GM19452 (cell line): Measurements from ENCODE around the gene HEY2.
"Not testable (repeated sequence)": the region's sequence is repeated elsewhere in the genome, so short reads cannot be mapped to it uniquely, and the experiment has no call there.

Source experiments
- ATAC-seq: cut with Tn5 transposase; IDR thresholded peaks from one replicate; pipeline ENCODE4 v1.9.1; 2021; ENCODE audit not compliant: unreplicated experiment

HEY2 gene

DNA sequence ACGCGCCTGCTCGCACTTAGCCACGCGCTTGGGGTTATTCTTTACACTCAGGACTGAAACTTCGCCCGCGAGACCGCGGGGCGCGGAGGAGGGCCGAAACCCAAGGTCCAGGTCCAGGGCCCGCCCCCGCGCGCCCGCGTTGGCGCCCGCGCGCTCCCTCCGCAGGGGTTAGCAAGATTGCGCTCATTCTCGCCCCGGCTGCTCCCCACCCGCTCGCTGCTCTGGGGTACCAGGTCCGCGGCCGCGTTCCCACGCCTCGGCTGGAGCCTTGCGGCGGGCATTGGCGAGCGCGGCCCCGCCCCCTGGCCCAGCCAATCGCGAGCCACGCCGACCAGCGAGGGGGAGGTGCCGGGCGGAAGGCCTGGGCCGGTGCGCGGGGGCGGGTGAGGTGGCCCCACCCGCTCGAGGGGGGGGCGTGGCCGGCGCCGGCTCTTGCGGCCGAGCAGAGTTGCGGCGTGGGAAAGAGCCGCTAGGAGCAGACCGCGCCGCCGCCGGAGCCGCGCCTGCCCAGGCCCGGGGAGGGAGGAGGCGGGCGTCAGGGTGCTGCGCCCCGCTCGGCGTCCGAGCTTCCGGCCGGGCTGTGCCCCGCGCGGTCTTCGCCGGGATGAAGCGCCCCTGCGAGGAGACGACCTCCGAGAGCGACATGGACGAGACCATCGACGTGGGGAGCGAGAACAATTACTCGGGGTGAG is at the start of gene HEY2:
TSS of gene HEY2 (plus strand) at position 460 of the 692 bp plus-strand sequence. CDS start at position 605, 145 bp downstream.
- ATAC-seq, result peak; percentile 85

DNA sequence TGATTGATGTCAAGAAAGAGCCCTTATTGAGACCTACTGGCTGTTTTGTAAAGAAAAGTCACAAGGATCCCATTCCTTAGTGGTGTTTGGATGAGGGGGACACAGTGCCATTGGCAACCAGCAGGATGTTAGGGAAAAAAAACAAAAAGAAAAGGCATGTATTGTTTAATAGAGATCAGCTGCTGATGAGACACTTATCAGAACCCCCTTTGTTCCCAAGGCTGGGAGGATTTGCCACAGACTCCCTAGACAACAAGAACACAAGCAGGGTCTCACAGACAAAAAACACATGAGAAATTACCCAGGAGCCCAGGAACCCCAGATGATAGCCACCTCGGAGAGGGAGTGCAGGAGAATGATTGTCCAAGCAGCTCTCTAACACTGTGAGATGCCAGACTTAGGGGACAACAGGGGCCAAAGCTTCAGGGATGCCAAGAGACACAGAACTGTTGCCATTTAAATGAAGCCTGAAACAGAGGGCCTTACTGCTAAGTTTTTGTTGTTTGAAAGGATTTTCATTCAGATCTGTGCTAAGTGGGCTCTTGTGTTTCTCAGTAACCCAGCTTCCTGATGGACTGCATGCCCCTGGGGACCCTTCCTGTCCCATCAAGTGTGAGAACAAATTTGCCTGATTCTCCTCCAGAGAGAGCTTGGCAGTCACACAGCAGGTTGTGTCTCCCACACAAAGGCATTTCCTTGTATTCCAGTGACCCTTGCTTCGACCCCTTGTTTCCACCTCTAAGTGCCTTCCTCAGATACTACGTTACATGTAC is 48.7 kb upstream of the HEY2 start:
- no peak for ATAC-seq

DNA sequence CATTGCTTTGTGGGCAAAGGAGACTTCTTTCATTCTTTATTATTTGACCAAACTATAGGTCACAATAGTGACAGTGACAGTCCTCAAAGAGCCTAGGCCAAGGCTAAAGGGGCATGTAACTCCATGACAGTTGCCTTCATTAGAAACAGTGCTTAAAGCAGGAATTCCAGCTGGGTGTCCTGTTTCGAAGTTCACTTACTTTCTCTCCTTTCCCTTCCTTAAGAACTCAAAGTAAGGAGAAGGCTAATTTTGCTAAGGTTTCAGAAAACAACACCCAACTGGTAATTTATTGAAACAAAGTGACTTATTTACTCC is 48.1 kb upstream of the HEY2 start:
- ATAC-seq, result no peak

DNA sequence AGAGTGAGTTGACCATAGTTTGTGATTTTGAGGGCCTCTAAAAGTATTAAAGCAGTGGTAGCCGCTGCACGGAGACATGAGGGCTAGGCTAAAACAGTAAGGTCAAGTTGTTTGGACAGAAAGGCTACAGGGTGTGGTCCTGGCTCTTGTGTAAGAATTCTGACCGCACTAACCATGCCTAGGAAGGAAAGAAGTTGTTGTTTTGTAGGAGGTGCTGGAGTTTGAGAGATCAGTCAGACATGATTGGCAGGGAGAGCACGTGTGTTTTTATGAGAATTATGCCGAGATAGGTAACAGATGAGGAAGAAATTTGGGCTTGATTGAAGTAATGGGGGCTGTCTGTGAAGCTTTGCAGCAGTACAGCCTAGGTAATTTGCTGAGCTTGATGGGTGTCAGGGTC is 45.5 kb upstream of the HEY2 start:
- ATAC-seq, result not testable (repeated sequence)

DNA sequence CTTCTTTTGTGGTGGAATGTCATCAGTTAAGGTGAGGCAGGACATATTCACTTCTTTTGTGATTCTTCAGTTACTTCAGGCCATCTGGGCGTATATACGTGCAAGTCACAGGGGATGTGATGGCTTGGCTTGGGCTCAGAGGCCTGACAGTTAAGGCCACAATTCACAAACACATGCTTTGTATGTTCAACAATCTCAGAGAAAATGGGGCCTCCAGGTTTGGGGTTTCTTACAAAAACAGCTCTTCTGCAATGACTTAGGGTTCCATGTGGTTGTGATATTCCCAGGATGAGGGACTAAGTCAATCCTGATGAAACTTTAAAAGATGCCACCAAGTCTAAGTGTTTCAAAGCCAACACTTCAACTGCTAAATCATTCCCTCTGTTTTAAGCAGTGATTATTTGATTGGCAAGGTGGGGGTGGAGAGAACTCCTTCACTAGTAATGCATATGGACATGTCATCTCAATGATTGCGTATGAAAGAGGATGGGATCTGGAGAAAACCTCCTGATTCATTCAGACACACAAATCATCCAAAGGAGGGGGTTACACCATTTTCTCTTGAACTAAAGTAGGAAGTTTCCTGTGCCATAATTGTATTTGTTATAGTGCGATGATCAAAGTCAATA is 41.7 kb upstream of the HEY2 start:
- no peak for ATAC-seq

DNA sequence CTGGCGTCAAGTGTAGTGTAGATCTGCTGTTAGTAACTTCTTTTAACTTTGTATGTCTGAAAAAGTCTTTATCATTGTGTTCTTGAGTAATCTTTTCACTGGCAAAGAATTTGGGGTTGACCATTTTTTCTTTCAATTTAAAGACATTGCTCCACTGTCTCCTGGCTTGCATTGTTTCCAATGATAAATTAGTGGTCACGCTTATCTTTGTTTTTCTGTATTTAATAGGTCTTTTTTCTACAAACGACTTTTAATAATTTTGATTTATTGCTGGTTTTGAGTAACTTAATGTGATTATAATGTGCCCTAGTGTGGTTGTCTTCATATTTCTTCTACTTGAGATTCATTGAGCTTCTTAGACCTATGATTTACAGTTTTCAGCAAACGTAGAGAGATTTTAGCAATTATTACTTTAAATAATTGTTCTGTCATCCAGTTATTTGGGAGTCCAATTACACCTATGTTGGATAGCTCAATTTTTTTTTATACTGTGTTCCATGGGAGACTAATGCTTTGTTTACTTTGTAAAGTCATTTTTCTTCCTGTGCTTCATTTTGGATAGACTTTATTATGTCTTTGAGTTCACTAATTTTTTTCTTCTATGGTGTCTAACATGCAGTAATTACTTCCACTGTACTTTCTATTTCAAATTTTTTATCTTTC is 38.3 kb upstream of the HEY2 start:
- no peak for ATAC-seq

DNA sequence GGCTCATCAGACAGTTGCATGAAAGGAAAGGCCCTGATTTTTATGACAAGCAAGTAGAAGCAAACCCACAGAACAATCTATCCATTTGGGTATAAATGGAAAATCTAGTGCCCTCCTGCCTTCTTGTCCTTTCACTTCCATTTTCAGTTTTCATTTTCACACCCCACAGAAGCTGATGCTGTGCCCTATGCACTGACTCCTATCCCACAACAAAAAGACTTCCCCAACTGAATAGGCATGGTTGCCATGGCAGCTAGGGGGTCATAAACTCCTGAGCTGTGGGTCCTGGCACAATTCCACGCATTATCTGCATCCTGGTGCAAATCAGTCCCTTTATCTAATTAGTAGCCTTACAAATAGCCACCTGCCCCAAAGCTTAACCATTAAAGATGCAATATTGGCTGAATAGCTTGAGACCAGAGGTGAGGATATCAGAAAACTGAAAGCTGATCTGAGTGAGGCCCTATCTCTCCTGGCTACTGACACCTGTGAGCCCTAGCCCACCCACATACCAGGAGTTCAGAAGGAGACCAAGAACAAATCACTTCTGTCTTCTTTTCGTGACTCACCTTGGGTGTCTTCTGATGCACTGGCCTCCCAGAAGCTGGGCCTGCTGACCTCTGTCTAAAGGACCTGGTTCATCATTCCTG is 34.9 kb upstream of the HEY2 start:
- ATAC-seq, result peak; percentile 69

DNA sequence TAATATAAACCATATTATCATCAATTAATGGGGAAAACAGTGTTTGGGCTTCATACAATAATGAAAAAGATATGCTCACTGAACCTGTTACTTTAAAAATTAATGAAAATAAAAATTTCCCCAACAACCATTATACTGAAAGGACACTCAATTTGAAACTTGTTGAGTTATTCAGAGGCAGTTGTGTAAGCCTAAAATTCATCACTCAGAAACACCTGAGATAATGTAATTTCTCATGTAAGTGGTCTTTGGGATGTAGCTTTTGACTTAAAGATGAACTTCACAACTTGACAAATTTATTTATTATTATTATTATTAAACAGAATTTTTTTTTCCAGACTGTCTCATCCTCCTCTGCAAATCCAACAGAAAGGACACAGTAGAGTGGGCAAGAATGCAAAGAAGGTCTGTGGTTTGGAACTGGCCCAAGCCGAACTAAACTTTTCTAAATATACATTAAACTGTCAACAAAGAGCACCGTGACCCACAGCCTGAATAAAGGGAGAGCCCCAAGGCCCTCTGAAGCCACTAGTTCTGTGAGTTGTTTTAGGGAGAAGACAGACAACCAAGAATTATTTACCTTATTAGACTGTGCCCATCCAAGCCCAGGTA is 32.2 kb upstream of the HEY2 start:
- ATAC-seq, result peak; percentile 71

DNA sequence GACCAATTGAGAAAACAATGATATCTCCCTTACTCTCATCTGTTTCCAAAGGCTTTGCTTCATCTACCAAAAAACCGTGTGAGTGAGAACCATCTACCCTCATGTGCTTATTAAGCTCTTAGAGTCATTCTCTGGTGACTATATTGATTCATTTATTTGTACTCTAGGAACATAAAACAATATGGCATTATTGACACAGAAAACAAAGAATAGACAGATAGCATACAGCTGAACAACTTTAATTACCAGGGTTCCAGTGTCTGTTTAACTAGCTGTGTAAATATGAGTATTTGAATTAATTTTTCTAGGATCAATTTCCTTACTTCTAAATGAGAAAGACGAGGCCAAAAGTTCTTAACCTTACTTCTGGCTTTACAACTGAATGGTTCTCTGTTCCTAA is 31.3 kb upstream of the HEY2 start:
- no peak for ATAC-seq

DNA sequence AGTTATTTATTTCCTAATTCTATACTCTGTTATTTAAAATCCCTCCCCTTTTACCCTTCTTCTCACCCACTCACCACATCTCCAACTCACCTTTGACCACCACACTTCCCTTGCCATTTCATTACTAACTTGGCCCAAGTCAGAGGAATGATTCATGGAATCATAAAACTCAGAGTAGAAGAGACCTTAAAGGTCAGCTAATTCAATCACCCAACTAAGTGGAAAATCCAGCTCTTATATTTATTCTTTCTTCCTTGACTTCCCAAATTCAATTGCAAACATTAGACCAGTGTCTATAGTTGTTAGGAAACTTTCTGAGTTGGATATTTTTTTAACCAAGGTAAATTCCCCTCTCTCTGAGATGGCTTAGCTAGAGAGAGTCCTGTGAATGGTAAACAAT is 26.5 kb upstream of the HEY2 start:
- no peak for ATAC-seq

DNA sequence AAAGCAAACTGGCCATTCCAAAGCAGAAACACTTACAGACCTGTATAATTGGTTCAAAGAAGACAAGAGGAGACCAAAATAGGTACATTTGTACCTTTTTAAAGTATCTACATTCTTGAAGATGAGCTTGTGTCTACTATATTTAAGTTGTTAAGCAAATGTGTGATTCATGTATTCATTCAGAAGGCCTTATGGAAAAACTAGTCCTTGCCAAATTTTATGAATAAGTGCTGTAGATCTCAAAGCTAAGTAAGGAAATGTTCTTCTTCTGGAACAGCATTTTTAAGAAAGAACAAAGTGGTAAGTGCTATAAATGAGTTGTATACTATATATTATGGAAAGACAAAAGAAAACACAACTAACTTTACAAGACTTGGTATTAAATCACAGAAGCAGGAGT is 22.2 kb upstream of the HEY2 start:
- ATAC-seq, result no peak

DNA sequence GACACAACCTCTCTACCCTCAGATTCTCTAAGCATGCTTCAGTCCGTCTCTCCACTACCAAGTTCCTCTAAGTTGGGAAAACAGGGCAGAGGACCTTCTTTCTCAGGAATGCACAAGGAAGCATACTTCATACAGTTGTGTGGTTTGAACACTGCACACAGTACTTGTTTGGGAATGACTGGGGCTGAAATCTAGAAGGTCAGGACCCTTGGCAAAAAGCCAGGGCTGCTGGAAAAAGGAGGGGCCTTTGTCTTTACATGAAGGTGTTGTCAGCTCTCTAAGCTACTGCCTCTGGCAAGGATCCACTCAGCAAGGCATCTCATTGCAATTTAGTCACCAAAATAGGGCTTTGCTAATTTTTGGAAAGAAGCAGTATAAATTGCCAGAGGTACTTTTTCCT is 20.7 kb upstream of the HEY2 start:
- no peak for ATAC-seq

DNA sequence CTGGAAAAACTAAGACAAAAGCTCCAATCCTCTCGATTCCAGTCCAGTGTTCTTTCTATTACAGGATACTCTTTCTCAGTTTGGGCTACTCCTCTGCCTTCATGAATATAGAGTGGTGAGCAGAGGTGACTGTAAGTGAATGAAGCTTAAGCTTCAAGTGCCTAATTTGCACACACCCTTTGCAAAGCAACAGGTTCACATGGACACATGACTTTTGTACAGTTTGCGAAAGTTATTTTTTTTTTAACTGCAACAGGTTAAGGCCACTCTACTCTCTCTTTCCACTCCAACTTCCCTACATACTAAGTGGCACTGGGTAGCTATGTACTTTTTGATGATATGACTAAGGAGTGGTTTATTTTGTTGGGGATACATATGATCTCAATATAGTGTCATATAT is 19.4 kb upstream of the HEY2 start:
- no peak for ATAC-seq

DNA sequence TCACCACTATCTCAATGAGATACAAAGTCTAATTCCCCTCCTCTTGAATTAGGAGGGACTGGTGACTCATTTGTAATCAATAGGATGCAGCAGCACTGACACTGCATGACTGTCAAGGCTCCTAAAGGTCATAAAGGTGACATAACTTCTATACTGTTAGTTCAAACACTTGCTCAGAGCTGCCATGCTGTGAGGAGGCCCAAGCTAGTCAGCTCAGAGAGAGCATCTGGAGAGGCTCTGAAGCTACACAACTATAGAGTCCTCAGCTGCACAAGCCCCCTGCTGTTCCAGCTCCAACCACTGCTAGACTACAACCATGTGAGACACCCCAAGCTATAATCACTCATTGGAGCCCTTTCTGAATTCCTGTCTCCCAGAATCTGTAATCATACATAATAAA is 17.0 kb upstream of the HEY2 start:
- no peak for ATAC-seq

DNA sequence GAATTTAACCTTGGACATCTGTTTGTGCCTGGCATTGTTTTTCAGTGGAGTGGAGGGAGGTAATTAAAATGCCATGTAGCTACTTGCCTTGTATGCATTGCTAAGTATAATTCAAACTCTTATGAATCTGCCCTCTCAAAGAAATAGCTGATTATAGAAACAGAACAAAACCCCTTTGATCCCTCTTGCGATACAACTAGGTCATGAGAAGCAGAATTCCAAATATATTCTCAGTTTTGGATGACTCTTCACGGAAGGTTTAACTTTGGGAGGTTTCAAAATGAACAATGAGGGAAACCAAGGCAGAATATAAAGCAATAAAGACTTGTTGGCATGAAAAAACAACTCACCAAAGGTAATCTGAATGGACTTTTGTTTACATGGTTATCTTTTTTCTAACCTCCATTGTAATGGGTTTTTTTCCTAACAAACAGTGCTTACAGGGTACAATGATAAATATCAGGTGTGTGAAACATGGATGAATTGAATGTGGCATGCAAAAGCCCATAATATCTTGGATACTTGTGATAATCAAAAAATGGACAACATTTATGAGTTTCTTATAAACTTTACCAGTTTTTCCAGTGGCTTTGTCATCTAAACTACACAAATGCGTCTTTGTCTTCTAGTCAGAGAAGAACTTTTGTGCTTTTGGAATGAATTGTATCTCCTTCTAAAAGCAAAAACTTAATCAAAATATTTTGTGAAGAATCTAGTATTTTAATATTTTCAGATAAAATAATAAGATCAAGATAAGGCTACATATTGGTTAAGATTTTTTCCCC is 15.7 kb upstream of the HEY2 start:
- ATAC-seq, result no peak

DNA sequence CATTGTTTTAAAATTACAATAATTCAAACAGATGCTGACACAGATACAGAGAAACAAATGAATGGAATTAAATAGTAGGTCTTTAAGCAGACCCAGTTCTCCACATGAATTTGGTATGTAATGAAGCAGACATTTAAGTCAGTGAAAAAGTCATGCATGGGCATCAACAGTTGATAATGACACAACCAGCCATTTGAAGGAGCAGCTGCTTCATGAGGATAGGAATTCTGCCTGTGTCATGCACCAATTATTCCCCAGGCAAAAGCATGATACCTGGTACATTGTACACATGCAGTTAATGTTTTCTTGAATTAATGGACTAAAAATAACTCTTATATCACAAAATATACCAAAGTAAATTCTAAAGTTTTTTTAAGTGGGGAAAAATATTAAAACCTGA is 11.2 kb upstream of the HEY2 start:
- ATAC-seq, result no peak

DNA sequence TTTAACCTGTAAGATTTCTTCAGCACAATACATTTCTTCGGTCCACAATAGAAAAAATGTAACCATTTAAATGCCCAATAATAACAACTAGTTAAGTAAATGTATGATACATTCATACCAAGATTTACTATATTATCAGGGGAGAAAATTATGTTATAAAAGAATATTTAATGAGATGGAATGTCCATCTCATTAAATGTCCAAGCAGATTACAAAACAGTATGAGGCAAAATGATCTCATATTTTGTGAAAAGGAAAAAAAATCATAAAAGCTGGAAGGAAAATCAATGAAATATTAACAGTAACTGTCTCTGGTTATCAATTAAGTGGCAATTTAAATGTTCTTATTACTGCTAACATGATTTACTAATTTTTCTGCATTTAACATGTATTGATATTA is 10.1 kb upstream of the HEY2 start:
- ATAC-seq, result no peak

DNA sequence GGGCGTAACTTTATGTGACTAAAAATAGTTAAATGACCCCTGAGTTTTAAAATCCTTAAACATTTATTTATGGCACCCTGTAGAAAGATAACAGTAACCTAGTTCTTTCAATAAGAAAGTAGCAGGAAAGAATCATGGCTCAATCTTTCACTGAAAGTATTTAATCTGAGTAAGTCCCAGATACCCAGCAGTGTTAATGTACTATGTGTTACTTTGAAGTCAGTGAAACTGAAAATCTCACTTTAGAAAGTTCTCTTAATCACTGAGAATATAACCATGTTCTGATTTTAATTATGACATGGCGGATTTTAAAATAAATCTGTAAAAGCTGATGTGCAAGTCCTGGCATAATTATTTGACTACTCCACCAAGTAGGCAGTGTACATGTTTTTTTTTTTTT is 8.1 kb upstream of the HEY2 start:
- no peak for ATAC-seq

DNA sequence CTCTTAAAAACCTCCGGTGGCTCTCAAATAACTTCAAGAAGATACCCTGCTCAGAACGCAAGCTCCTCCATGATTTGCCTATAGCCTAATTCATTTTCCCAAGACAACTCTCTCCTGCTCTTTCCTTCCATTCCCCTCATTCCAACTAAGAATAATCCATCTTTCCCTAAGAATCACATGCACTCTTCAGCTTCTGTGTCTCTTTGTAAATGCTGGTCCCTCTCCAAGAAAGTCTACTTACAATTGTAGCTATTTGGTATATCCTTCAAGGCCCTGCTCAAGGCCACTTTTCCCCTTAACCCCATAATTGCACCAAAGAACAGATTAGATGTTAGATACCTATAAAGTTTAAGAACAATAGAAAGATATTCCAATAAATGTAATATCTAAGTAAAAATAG is 7.4 kb upstream of the HEY2 start:
- no peak for ATAC-seq

DNA sequence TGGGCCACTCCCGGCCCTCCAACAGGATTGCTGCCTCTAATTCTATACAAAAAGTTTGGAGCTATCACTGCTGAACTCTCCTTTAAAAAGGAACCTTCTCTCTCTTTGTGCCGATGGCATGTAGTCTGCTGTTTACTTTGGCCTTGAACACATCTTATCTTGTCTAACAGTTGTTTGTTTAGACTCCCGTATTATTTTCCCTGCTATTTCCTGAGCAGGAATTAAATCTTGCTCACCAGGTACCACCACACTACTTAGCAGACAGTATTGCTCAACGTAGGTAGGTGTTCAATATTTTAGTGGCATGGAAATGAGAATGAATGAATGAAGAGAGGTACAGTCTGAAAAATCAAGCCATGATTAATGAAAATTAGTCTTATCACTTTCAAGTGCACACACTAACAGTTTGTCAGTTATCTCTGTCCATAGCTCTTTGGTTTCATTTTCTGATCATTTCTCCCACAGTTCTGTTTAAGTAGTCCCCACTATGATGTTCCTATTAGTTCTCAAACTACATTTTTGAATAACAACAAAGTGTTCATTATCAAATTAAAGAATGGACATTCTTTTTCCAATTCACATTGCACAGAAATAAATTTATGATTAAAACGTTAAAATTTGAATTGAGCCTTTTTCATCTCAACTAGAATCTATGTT is 6.8 kb upstream of the HEY2 start:
- ATAC-seq, result no peak
